GM10266 (cell line): ENCODE results near the gene MYH15.

ENCODE experiments used
- DNase-seq: peaks from one replicate; pipeline ENCODE4 v3.0.0; 2012; ENCODE audit errors: extremely low spot score
- CTCF ChIP-seq: IDR thresholded peaks from 2 replicates; pipeline ENCODE4 v1.5.1; 2012; ENCODE audit warnings: mild to moderate bottlenecking, low read depth; ENCODE audit not compliant: control insufficient read depth, insufficient read depth; ENCODE audit errors: missing control alignments

MYH15 gene

GRCh38 chr3:108548304-108548703 is 37.9 kb upstream of the MYH15 start:
- TF ChIP-seq CTCF, result no peak

GRCh38 chr3:108546692-108547091 is 36.3 kb upstream of the MYH15 start:
- DNase-seq, result no peak
- TF ChIP-seq CTCF, result no peak

More at GRCh38 chr3:108548304-108548703, 37.9 kb upstream of the MYH15 start:
- no peak for DNase-seq

GRCh38 chr3:108546247-108546646 is 35.9 kb upstream of the MYH15 start:
- TF ChIP-seq CTCF, result no peak

GRCh38 chr3:108538083-108538482 is 27.7 kb upstream of the MYH15 start:
- TF ChIP-seq CTCF, result no peak
- DNase-seq, result no peak

More at GRCh38 chr3:108546247-108546646, 35.9 kb upstream of the MYH15 start:
- no peak for DNase-seq

GRCh38 chr3:108528459-108529252 is 18.3 kb upstream of the MYH15 start:
- no peak for TF ChIP-seq CTCF
- peak; percentile 30 for DNase-seq

- no peak for DNase-seq
- TF ChIP-seq CTCF, result no peak
Measured at GRCh38 chr3:108527817-108528216, 17.4 kb upstream of the MYH15 start.

GRCh38 chr3:108527109-108527508 is 16.7 kb upstream of the MYH15 start:
- TF ChIP-seq CTCF, result no peak
- no peak for DNase-seq
